HepG2 (cell line): ENCODE measurements around the gene POLE3. TPM values are rescaled to one million over a fixed set of nuclear protein-coding genes. Genes with fewer than 3 reads are reported as not detected.

Source experiments
- AHDC1 ChIP-seq: sonication (generic); formaldehyde crosslinking; IDR thresholded peaks from 2 replicates; pipeline ENCODE4 v1.5.1; 2020; ENCODE audit warnings: mild to moderate bottlenecking, missing genetic modification reagents, borderline replicate concordance
- HDAC2 ChIP-seq: sonication (generic); formaldehyde crosslinking; IDR thresholded peaks from 2 replicates; pipeline ENCODE4 v1.4.0; 2020; ENCODE audit warnings: missing genetic modification reagents
- HNRNPH1 ChIP-seq: fragments of 200-400 bp; formaldehyde crosslinking; optimal IDR thresholded peaks from 2 replicates; pipeline ENCODE3; 2017; ENCODE audit warnings: mild to moderate bottlenecking, low read depth, low read length
- HOXA3 ChIP-seq: sonication (generic); formaldehyde crosslinking; IDR thresholded peaks from 2 replicates; pipeline ENCODE4 v1.5.0; 2020; ENCODE audit warnings: missing genetic modification reagents
- MED13 ChIP-seq: sonication (generic); formaldehyde crosslinking; IDR thresholded peaks from 2 replicates; pipeline ENCODE4 v1.5.0; 2020; ENCODE audit warnings: missing genetic modification reagents
- NR3C1 ChIP-seq: sonication (generic); formaldehyde crosslinking; IDR thresholded peaks from 2 replicates; pipeline ENCODE4 v1.4.0; 2020; ENCODE audit warnings: missing genetic modification reagents
- PAXIP1 ChIP-seq: sonication (generic); formaldehyde crosslinking; conservative IDR thresholded peaks from 2 replicates; pipeline ENCODE4 v1.4.0; 2020; ENCODE audit warnings: mild to moderate bottlenecking, missing genetic modification reagents, moderate library complexity
- POLR2A ChIP-seq, 2 experiments: IDR thresholded peaks; 2 replicates each; pipeline ENCODE4 v1.6.1; 2011; ENCODE audit warnings: low read depth in 2 of 2, low read length in 2 of 2, mild to moderate bottlenecking in 1 of 2, moderate library complexity in 1 of 2; ENCODE audit not compliant: insufficient read depth in 1 of 2
- ZC3H13 ChIP-seq: sonication (generic); formaldehyde crosslinking; IDR thresholded peaks from 2 replicates; pipeline ENCODE4 v1.8.1; 2023; ENCODE audit warnings: mild to moderate bottlenecking, missing genetic modification reagents, moderate library complexity
- ZMYM4 ChIP-seq: sonication (generic); formaldehyde crosslinking; IDR thresholded peaks from 2 replicates; pipeline ENCODE4 v1.8.1; 2023; ENCODE audit warnings: mild to moderate bottlenecking, missing genetic modification reagents
- ZNF280B ChIP-seq: sonication (generic); formaldehyde crosslinking; IDR thresholded peaks from 2 replicates; pipeline ENCODE4 v1.5.0; 2020; ENCODE audit warnings: missing genetic modification reagents, mild to moderate bottlenecking, borderline replicate concordance
- ZNF670 ChIP-seq: sonication (generic); formaldehyde crosslinking; IDR thresholded peaks from 2 replicates; pipeline ENCODE4 v1.8.0; 2022; ENCODE audit warnings: mild to moderate bottlenecking, missing genetic modification reagents, borderline replicate concordance
- polyA plus RNA-seq, 8 experiments: library from polyadenylated mRNA; depleted of rRNA in 3 of 8; stranded (reverse) in 7 of 8; unstranded in 1 of 8; fragments of >200 nt; fragmentation: Illumina TruSeq in 4 of 8; extraction: Trizol in 4 of 8; gene quantifications; 2 replicates each; pipeline versions ENCODE4 v1.2.1 to v1.2.3, GENCODE V29; 2011 to 2016; ENCODE audit warnings: low read depth in 4 of 8, missing spikeins in 1 of 8, mixed read lengths in 1 of 8; ENCODE audit not compliant: insufficient read depth in 1 of 8
- total RNA-seq, 5 experiments: library from RNA; depleted of rRNA; stranded (reverse); fragments of >200 nt; fragmentation: Illumina TruSeq; extraction: Trizol; gene quantifications; 2 replicates each; pipeline ENCODE4 v1.2.3, GENCODE V29; 2016; ENCODE audit warnings: low read depth in 1 of 5
- TF ChIP-seq, protein P1 (sequence below): sonication (generic); formaldehyde crosslinking; IDR thresholded peaks from 2 replicates; pipeline ENCODE4 v1.8.0; 2022; ENCODE audit warnings: missing genetic modification reagents, mild to moderate bottlenecking, borderline replicate concordance
- TF ChIP-seq, protein P2 (sequence below): sonication (generic); formaldehyde crosslinking; IDR thresholded peaks from 2 replicates; pipeline ENCODE4 v1.5.1; 2020; ENCODE audit warnings: missing genetic modification reagents, mild to moderate bottlenecking, borderline replicate concordance

The POLE3 gene
- total and polyA plus RNA-seq, 2 of the 13 experiments (the other 11 are each of a cell fraction or from before 2014, with no cell fraction given) = 36.0 to 77.2 TPM

GRCh38 chr9:113401027-113401792 is 9.3 kb downstream of the POLE3 start, which contains the start of gene ALAD (continued):
- TF ChIP-seq ZNF280B (CRISPR knock-in tag) (peak; percentile 71; the same call in 1 of the 2 replicates), HDAC2 (CRISPR knock-in tag) (peak; percentile 52), HOXA3 (peak; percentile 79), POLR2A (IDR thresholded peaks at IDR 0.05; ENCODE audit: insufficient read depth in 1 of 2, low read depth in 2 of 2, low read length in 2 of 2) (peak in 1 of 2 experiments; percentile 77; a peak in 2 of 4 replicates), ZMYM4 (CRISPR knock-in tag) (peak; percentile 84), AHDC1 (CRISPR knock-in tag) (peak; percentile 83), NR3C1 (CRISPR knock-in tag) (no peak), MED13 (CRISPR knock-in tag) (0 out of 2 replicates have a peak, but pooled peaks have one; percentile 68), PAXIP1 (CRISPR knock-in tag) (peak; percentile 80), ZNF670 (CRISPR knock-in tag) (peak; percentile 59; the same call in 1 of the 2 replicates), HNRNPH1 (no peak), ZC3H13 (CRISPR knock-in tag) (peak; percentile 51; the same call in 1 of the 2 replicates)
- TF ChIP-seq, protein P1, sequence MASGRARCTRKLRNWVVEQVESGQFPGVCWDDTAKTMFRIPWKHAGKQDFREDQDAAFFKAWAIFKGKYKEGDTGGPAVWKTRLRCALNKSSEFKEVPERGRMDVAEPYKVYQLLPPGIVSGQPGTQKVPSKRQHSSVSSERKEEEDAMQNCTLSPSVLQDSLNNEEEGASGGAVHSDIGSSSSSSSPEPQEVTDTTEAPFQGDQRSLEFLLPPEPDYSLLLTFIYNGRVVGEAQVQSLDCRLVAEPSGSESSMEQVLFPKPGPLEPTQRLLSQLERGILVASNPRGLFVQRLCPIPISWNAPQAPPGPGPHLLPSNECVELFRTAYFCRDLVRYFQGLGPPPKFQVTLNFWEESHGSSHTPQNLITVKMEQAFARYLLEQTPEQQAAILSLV (CRISPR knock-in tag) = peak; percentile 77; the same call in 1 of the 2 replicates
- TF ChIP-seq, protein P2, sequence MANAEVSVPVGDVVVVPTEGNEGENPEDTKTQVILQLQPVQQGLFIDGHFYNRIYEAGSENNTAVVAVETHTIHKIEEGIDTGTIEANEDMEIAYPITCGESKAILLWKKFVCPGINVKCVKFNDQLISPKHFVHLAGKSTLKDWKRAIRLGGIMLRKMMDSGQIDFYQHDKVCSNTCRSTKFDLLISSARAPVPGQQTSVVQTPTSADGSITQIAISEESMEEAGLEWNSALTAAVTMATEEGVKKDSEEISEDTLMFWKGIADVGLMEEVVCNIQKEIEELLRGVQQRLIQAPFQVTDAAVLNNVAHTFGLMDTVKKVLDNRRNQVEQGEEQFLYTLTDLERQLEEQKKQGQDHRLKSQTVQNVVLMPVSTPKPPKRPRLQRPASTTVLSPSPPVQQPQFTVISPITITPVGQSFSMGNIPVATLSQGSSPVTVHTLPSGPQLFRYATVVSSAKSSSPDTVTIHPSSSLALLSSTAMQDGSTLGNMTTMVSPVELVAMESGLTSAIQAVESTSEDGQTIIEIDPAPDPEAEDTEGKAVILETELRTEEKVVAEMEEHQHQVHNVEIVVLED = peak; percentile 74
